ENCODE measurements around the gene RIPK4.

- no peak for TF ChIP-seq EZH2phosphoT487 (IDR thresholded peaks at IDR 0.05; ENCODE audit: insufficient read depth, low read depth)
- no peak for TF ChIP-seq EZH2 (IDR thresholded peaks at IDR 0.05; ENCODE audit: insufficient read depth, poor library complexity, severe bottlenecking)
These were observed 25.4 kb downstream of the RIPK4 start for GRCh38 chr21:41741253-41742072.
